ENCODE measurements around the gene SCAMP1.
"Not testable (repeated sequence)": the region's sequence is repeated elsewhere in the genome, so short reads cannot be mapped to it uniquely, and the experiment has no call there.

SCAMP1 gene

DNA sequence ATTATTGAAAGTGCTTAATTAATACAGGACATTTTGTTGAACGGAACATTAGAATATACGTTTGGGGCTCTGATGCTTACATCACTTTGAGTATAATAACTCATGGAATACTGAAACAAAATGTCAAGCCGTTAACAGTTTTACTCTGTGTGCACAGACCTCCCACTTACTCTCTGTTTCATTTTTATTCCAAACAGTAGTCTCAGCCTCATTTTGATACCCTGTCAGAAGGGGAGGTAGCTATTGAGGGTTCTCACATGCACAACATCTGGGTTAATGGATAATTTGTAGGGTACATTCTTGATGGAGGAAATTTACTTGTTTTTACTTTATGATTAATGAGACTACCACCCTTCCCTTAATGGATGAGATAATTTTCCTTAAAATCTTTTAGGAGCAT, 59.0 kb downstream of the SCAMP1 start:
- FAIRE-seq (peak; percentile 77), DNase-seq (ENCODE audit: insufficient read length, low spot score) (no peak)

GRCh38 chr5:78420548-78420947, 60.1 kb downstream of the SCAMP1 start:
- FAIRE-seq (no peak), DNase-seq (ENCODE audit: insufficient read length, low spot score) (no peak)

- peak; percentile 40 for FAIRE-seq
- no peak for DNase-seq (ENCODE audit: insufficient read length, low spot score)
Measured at GRCh38 chr5:78424665-78425064, 64.2 kb downstream of the SCAMP1 start.

DNA sequence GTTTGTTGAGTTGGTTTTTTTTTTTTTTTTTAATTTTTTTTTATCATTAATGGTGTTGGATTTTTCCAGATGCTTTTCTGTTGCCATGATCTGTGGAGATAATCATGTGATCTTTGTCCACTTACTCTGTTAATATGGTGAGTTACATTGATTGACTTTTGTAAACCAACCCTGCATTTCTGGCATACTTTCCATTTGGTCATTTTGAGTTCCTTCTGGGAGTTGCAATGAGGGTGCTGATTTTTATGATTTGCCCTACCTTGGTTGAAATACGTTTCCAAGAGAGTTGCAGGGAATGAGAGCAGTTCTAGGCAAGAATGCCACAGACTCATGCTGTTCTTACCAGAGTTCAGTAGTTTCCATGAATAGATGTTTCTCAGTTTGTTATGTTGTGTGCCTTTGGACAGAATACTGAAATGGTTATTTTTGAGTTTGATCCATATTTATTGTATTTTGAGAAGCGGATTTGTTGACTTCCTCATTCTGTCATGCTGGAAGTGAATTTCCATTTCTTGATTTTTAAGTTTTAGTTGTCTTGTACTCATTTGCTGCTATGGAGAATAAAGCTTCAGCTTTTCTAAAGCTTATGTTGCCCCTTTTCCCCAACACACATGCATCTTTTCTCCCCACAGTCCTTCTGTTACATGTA, 69.0 kb downstream of the SCAMP1 start:
- DNase-seq (ENCODE audit: insufficient read length, low spot score) (no peak), FAIRE-seq (no peak)

DNA sequence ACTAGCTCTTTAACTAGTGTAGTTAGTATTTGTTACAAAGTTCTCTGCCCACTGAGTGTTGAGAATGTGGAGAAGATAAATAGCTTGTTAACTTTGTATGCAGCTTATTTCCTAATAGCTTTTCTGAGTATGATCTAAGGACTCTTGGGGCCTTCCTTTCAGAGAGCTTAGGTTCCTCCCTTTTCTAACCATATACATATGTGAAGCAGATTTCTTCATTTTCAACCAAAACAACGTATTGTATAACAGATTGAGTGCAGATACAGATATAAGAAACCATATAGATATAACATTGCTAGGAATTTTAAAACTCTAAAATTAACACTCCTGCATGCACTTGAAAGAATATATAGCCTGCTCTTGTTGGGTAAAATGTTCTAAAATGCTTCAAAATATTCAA, 70.4 kb downstream of the SCAMP1 start:
- DNase-seq (ENCODE audit: insufficient read length, low spot score) (no peak), FAIRE-seq (no peak)

GRCh38 chr5:78433972-78434371, 73.6 kb downstream of the SCAMP1 start:
- DNase-seq (ENCODE audit: insufficient read length, low spot score): no peak
- FAIRE-seq: no peak

GRCh38 chr5:78447775-78448424, 87.5 kb downstream of the SCAMP1 start:
- FAIRE-seq (no peak), DNase-seq (ENCODE audit: insufficient read length, low spot score) (no peak)

GRCh38 chr5:78449103-78449502, 88.7 kb downstream of the SCAMP1 start:
- no peak for DNase-seq (ENCODE audit: insufficient read length, low spot score)
- FAIRE-seq: no peak

GRCh38 chr5:78457507-78457906, 97.1 kb downstream of the SCAMP1 start:
- FAIRE-seq; DNase-seq (ENCODE audit: insufficient read length, low spot score): not testable (repeated sequence)

GRCh38 chr5:78458843-78459242, 98.4 kb downstream of the SCAMP1 start:
- FAIRE-seq: peak; percentile 55

GRCh38 chr5:78467140-78467539, 106.7 kb downstream of the SCAMP1 start:
- FAIRE-seq (peak; percentile 4), DNase-seq (ENCODE audit: insufficient read length, low spot score) (no peak)

More at GRCh38 chr5:78458843-78459242, 98.4 kb downstream of the SCAMP1 start:
- no peak for DNase-seq (ENCODE audit: insufficient read length, low spot score)

- FAIRE-seq (peak; percentile 81), DNase-seq (ENCODE audit: insufficient read length, low spot score) (no peak)
Measured at GRCh38 chr5:78467752-78468357, 107.4 kb downstream of the SCAMP1 start.

DNA sequence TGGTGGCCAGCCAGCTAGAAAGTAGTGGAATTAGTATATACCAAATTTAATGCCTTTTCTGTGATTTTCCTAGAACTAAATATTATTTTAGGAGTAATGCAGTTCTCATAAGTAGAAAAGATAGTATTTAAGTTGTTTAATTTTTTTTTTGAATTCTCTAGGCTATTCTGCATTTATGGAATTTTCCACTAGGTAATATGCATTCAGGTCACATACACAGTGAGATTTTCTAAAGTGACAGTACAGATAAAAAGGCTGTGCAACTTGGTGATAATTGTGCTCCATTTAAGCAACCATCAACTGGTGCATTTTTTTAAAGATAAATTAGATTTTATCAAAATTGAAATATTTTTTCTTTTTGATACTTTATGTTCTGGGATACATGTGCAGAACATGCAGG, 111.5 kb downstream of the SCAMP1 start:
- FAIRE-seq (no peak), DNase-seq (ENCODE audit: insufficient read length, low spot score) (no peak)

DNA sequence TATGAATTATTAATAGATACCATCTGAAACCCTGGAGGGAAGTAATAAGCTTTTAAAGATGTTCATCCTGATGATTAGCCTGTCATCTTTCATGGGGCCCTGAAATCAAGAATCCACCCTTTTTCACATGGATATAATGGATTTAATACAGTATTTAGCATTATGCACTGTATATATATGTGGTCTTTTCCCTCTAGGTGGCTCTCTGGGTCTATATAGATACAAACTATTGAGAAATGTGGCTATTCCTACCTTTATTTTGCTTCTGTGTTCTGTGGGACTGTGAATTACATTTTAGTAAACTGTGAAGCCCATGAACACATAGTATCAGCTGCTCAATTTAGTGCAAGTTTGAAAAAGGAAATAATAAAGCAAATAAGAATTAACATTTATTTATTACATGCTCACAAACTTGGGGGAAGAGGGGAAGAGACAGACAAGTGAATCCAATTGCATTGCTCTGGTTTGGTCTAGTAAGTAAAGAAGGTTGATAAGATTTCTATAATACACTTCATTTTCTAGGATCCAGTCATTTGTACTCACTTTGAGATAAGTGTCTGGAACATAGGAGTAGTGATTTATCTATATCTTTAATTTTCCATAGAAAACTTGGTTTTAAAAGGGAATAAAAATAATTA, 112.2 kb downstream of the SCAMP1 start:
- DNase-seq (ENCODE audit: insufficient read length, low spot score) (no peak), FAIRE-seq (no peak)

GRCh38 chr5:78473751-78474150, 113.3 kb downstream of the SCAMP1 start:
- FAIRE-seq: no peak
- DNase-seq (ENCODE audit: insufficient read length, low spot score): no peak

DNA sequence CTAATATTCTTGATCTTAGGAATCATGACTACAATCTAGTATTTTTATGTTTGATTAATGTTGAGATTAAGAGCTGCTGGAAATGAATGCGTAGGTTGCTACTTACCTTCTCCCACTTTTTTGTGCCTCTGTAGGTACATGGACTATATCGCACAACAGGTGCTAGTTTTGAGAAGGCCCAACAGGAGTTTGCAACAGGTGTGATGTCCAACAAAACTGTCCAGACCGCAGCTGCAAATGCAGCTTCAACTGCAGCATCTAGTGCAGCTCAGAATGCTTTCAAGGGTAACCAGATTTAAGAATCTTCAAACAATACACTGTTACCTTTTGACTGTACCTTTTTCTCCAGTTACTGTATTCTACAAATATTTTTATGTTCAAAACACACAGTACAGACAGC, 115.0 kb downstream of the SCAMP1 start:
- peak; percentile 72 for FAIRE-seq
- DNase-seq (ENCODE audit: insufficient read length, low spot score): no peak

- DNase-seq (ENCODE audit: insufficient read length, low spot score) (no peak), FAIRE-seq (peak; percentile 31)
Measured at GRCh38 chr5:78476795-78477194, 116.4 kb downstream of the SCAMP1 start.

GRCh38 chr5:78482948-78483347, 122.5 kb downstream of the SCAMP1 start:
- FAIRE-seq: no peak
- no peak for DNase-seq (ENCODE audit: insufficient read length, low spot score)

DNA sequence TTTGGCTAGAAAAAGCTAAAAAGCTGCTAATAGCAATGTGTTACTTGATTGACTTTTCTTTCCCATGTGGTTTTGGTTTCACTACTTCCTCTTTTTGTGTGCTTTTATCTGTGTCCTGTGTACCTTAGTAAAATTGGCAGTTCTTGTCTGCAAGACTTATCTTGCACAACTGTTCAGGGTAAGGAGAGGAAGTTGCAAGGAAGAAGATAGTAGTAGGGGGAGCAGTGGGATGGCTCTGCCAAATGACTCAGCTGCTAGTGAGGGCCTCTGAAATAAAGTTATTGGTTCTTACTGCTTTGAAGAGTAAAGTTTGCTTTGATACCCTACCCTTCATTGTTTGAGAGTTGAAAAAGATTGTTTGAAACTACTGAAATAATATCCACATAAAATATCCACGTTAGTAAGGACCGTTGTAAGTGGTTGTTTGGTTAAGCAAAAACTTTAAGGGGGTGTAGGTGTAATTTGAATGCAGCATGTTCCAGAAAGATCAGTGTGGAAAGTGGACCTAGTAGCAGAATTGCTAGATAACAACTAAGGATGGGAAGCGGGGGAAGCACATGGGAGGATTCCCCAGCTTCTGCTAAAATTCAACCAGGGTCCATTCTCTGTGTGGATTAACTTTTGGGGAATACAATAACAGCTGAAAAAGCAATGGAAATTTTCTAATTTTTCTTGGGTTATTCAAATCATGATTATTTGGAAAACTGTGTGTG, 123.5 kb downstream of the SCAMP1 start:
- DNase-seq (ENCODE audit: insufficient read length, low spot score) (no peak), FAIRE-seq (peak; percentile 89)

GRCh38 chr5:78486218-78486617, 125.8 kb downstream of the SCAMP1 start:
- FAIRE-seq: no peak
- DNase-seq (ENCODE audit: insufficient read length, low spot score): no peak

DNA sequence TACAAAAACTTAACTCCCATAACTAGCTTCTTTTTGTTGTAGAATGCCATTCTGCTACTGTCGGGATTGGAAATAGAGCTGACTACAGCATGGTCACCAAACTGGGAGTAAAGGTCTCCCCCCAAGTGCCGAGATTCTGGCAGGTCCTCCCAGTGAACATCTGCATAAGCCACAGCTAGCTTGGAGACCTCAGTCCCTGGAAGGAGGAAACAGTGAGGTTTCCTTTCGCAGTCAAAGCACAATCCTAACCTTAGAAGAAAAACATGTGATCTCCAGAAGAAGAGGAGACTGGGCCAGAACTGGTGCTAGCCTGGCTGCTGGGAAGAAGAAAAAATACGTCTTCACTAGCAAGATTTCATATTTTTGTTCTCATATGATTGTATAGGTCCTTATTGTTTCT, 127.4 kb downstream of the SCAMP1 start:
- DNase-seq (ENCODE audit: insufficient read length, low spot score): no peak
- no peak for FAIRE-seq

Data from GM19239 (cell line).